ENCODE measurements around the gene MDM4.
"Not testable (repeated sequence)": the region's sequence is repeated elsewhere in the genome, so short reads cannot be mapped to it uniquely, and the experiment has no call there.

MDM4 gene

GRCh38 chr1:204562075-204562990, 46.1 kb downstream of the MDM4 start:
- DNase-seq (ENCODE audit: low read depth in 2 of 2): no peak

GRCh38 chr1:204563307-204563706, 47.1 kb downstream of the MDM4 start:
- DNase-seq (ENCODE audit: low read depth in 2 of 2): no peak

DNA sequence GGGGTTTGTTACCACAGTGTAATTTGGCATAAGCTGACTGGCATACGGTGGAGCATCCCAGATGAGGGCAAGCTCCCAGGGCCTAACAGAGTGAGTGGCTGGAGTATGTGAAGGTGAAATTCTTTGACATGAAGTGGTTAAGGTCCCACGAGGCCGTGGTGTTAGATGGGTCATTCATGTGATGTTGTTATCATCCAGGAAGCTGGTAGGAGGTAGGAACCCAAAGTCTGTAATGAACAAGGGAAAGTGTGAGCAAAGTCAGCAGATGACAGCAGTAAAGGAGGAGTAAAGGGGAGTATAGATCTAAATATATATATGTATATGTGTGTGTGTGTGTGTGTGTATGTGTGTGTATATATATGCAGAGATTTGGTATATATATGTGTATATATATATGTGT, 47.6 kb downstream of the MDM4 start:
- DNase-seq (ENCODE audit: low read depth in 2 of 2): no peak

DNA sequence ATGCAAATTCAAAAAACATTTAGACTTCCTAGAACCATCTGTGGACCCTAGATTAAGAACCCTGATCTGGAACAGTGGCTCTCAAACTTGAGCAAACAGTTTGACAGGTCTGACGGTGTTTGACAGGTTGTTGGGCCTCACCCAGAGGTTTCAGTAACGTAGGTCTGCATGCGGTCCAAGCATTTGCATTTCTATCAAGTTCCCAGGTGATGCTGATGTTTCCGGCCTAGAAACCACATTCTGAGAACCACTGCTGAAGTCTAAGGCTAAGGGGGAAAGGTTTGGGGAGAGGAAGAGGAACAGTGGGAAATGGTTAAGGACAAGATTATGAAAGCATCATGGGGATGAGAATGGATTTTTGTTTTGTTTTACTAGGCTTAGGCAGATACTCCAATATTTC, 48.6 kb downstream of the MDM4 start:
- DNase-seq (ENCODE audit: low read depth in 2 of 2): no peak

DNA sequence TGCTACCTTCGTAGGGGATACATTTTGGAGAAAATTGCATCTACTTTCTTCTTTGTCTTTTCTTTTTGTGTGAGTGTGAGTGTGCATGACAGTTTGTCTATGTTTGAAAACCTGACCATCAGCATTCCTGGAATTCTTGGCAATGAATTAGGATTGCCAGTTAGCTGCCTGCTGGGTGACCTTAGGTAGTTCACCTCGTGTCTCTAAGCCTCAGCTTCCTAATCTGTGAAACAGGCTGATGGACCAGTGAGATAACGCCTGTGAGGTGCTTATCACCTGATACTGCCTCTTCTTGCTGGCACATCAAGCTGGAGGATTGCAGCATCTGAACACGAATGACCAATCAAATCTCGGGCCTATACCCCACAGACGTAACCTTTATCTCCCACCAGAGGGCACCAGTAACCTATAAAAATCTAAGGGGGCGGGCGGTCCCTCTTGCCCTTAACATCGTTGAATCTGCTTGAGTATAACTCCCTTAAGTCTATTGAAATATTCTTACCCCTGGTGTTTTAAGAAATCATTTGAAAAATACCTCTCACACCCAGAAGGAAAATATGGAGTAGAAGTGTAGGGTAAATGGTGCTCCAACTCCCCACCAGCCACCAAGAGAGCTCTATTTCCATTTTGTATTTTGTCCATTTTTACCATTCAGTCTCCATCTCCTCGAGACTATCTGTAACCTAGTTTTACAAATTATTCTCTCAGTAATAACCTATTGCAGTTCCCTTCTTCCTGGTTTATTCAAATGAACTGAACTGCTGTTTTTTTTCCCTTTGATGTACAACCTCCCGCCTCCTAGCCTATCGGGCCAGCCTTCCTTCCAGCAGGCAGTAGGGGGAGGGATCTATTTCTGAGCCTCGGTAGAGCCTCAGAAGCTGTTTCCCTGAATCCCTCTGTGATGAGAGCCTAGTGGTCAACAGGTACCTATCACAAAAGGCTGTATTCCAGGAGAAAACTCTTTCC, 49.7 kb downstream of the MDM4 start:
- peak in 1 of 2 donors; percentile 29 for DNase-seq (ENCODE audit: low read depth in 2 of 2)

DNA sequence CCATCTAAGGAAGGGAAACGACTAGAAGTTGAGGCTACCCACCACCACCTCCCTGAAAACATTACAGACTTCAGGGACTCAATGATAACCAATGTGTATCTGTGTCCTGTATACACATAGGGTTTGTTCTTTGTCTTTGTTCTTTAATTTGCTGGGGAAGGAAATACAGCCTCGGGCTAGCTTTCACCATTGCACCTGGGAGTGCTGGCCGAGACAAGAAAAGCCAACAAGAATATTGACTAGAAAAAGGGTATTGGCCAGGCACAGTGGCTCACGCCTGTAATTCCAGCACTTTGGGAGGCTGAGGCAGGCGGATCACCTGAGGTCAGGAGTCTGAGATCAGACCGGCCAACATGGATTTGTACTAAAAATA, 50.4 kb downstream of the MDM4 start:
- no peak for DNase-seq (ENCODE audit: low read depth in 2 of 2)

GRCh38 chr1:204567071-204567470, 50.9 kb downstream of the MDM4 start:
- DNase-seq (ENCODE audit: low read depth in 2 of 2): no peak

DNA sequence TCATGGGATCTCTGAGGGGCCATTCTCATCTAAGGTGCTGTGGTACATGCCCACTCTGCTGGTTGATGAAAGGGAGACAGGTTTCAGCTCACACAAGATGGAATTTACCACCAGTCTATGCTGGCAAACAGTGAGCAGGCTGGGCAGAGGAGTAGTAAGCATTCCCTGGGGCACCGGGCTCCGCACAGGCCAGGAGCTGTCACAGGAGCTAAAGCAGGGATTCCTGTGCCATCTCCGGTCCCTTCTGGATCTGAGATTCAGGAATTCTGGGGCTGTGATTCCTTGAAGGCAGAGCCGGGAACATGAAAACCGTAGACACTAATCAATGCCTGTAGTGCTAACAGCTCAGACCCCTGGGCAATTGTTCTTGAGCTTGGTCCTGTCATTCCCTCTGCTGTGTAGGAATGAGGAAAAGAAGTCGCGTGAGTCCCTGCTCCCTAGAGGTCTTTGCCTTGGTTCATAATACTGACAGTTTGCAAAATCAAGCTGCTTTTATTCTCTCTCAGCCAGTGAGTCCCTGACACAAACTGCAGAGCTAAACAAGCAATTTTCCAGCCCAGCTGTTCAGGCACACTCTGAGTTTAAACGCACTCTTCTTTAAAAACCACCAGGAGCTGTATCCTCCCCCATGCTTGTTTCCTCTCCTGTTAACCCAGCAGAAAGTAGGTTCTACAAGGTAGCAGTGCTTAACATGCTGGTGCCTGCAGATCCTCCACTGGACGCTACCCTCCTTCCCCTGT, 52.5 kb downstream of the MDM4 start:
- no peak for DNase-seq (ENCODE audit: low read depth in 2 of 2)

- no peak for DNase-seq (ENCODE audit: low read depth in 2 of 2)
Observed at GRCh38 chr1:204569478-204569877, 53.3 kb downstream of the MDM4 start.

DNA sequence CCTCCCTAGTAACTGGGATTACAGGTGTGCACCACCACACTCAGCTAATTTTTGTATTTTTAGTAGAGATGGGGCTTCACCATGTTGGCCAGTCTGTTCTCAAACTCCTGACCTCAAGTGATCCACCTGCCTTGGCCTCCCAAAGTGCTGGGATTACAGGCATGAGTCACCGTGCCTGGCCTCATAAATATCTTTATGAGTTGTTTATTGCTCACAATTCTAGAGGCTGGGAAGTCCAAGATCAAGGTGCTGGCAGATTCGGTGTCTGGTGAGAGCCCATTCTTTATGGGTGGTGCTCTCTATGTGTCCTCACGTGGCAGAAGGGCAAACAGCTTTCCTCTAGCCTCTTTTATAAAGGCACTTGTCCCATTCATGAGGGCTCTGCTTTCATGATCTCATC, 53.8 kb downstream of the MDM4 start:
- not testable (repeated sequence) for DNase-seq (ENCODE audit: low read depth in 2 of 2)

- DNase-seq (ENCODE audit: low read depth in 2 of 2): no peak
Observed at GRCh38 chr1:204571128-204571527, 54.9 kb downstream of the MDM4 start.

- no peak for DNase-seq (ENCODE audit: low read depth in 2 of 2)
Observed at GRCh38 chr1:204571631-204572030, 55.4 kb downstream of the MDM4 start.

GRCh38 chr1:204572923-204573922, 57.0 kb downstream of the MDM4 start:
- DNase-seq (ENCODE audit: low read depth in 2 of 2): no peak

GRCh38 chr1:204574016-204574864, 58.0 kb downstream of the MDM4 start:
- no peak for DNase-seq (ENCODE audit: low read depth in 2 of 2)

- DNase-seq (ENCODE audit: low read depth in 2 of 2): no peak
Observed at GRCh38 chr1:204574865-204575163, 58.6 kb downstream of the MDM4 start.

GRCh38 chr1:204575221-204576190, 59.3 kb downstream of the MDM4 start:
- DNase-seq (ENCODE audit: low read depth in 2 of 2): no peak

DNA sequence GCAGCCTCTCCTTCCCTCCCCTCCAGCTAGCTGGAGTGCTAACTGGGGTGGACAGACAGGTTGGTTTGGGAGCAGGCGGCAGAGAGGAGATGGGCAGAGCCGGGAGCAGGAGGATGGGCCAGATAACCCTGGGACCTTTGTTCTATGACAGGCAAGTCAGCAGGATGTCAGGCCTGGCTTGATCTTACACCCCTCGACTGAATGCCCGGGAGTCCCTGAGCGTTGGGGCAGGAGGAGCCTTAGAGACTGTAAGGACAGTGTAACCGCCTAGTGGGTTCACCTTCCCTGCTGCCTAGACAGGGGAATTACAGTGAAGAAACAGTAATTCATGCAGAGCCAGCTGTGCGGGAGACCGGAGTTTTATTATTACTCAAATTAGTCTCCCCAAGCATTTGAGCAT, 60.2 kb downstream of the MDM4 start:
- DNase-seq (ENCODE audit: low read depth in 2 of 2): no peak

GRCh38 chr1:204577794-204578478, 61.7 kb downstream of the MDM4 start:
- DNase-seq (ENCODE audit: low read depth in 2 of 2): no peak
